ENCODE data around the gene CFHR3.

- no peak for TF ChIP-seq STAT6 (CRISPR knock-in tag; conservative IDR thresholded peaks at IDR 0.05; ENCODE audit: low read depth)
- TF ChIP-seq SMAD3 (CRISPR knock-in tag; IDR thresholded peaks at IDR 0.05; ENCODE audit: borderline replicate concordance) = no peak
- no peak for TF ChIP-seq CTCF (IDR thresholded peaks at IDR 0.05)
- no peak for TF ChIP-seq CREM (CRISPR knock-in tag; IDR thresholded peaks at IDR 0.05)
- TF ChIP-seq ATF2 (CRISPR knock-in tag; IDR thresholded peaks at IDR 0.05; ENCODE audit: borderline replicate concordance, low read depth) = no peak
- no peak for TF ChIP-seq ATF1 (CRISPR knock-in tag; IDR thresholded peaks at IDR 0.05)
- TF ChIP-seq E2F1 (CRISPR knock-in tag; IDR thresholded peaks at IDR 0.05) = no peak
- TF ChIP-seq CREB1 (CRISPR knock-in tag; IDR thresholded peaks at IDR 0.05) = no peak
- TF ChIP-seq USF2 (CRISPR knock-in tag; IDR thresholded peaks at IDR 0.05) = no peak
- TF ChIP-seq NFYB (CRISPR knock-in tag; conservative IDR thresholded peaks at IDR 0.05; ENCODE audit: low read depth) = no peak
These were observed 40.2 kb upstream of the CFHR3 start for GRCh38 chr1:196734460-196734859.

Measured in WTC11 (cell line).